HCT116 (cell line): ENCODE measurements around the gene SYNDIG1. TPM values are rescaled to one million over a fixed set of nuclear protein-coding genes. Genes with fewer than 3 reads are reported as not detected.

ENCODE experiments used
- ATAC-seq: fragments of 200-7000 bp; cut with Tn5 transposase; 2 replicates; pipeline ENCODE4 v1.9.1; 2020; ENCODE audit warnings: mild to moderate bottlenecking, moderate library complexity
- BruUV-seq: library from RNA; stranded (reverse); fragments of 400-500 nt; replicated peaks from 2 replicates; lab custom pipeline; 2021; lab: Mats Ljungman, UMichigan
- CTCF ChIA-PET: fragments of 300-600 bp; sonication (Branson Sonifier 250); formaldehyde crosslinking; loops from one replicate; lab custom pipeline; 2021; ENCODE audit warnings: antibody characterized with exemption; lab: Charles Lee
- POLR2A ChIA-PET: fragments of 300-600, 350-600 bp; sonication (Branson Sonifier 250); formaldehyde crosslinking; loops from one replicate; lab custom pipeline; 2021; ENCODE audit warnings: antibody characterized with exemption; lab: Charles Lee
- RAD21 ChIA-PET, 2 experiments: fragments of 300-600 bp; sonication (Branson Sonifier 250); formaldehyde crosslinking; loops; one replicate each; lab custom pipeline; 2023; ENCODE audit warnings: low total read pairs in 2 of 2; ENCODE audit not compliant: uncharacterized antibody in 2 of 2, unreplicated experiment in 2 of 2, low non-redundant PET in 1 of 2; lab: Charles Lee
- DNase-seq: peaks from one replicate; pipeline ENCODE4 v3.0.0-alpha.2; 2010; ENCODE audit warnings: low read depth, low spot score
- H2AFZ ChIP-seq: fragments of 200-600 bp; shearing (Covaris generic), sonication (generic); 2 replicates; pipeline ENCODE4 v1.6.1; 2017; ENCODE audit warnings: low read depth, mixed run types, mixed read lengths, antibody characterized with exemption, low read length; ENCODE audit not compliant: poor library complexity, severe bottlenecking
- H3K27ac ChIP-seq: 2 replicates; pipeline ENCODE4 v1.5.1; 2012; ENCODE audit warnings: low read depth, low read length
- H3K27me3 ChIP-seq: fragments of 200-600 bp; sonication (generic); 2 replicates; pipeline ENCODE4 v1.6.1; 2016; ENCODE audit warnings: mixed run types, low read length, mixed read lengths; ENCODE audit not compliant: insufficient read depth
- H3K36me3 ChIP-seq, 2 experiments: fragments of 200-500 bp in 1 of 2; fragments of 200-600 bp in 1 of 2; sonication (Bioruptor generic) in 1 of 2; sonication (generic) in 1 of 2; 2 replicates each; pipeline versions ENCODE4 v1.5.1 to v1.6.1; 2014 to 2016; ENCODE audit warnings: low read length in 2 of 2, inconsistent platforms in 1 of 2, mixed read lengths in 1 of 2, mixed run types in 1 of 2; ENCODE audit not compliant: insufficient read depth in 2 of 2, control insufficient read depth in 1 of 2
- H3K4me1 ChIP-seq, 2 experiments: fragments of 200-600 bp in 1 of 2; sonication (generic) in 1 of 2; 2 replicates each; pipeline versions ENCODE4 v1.5.1 to v1.6.1; 2012 to 2017; ENCODE audit warnings: low read length in 2 of 2, inconsistent platforms in 1 of 2, mild to moderate bottlenecking in 1 of 2, mixed read lengths in 1 of 2, mixed run types in 1 of 2, moderate library complexity in 1 of 2; ENCODE audit not compliant: insufficient read depth in 2 of 2, control insufficient read depth in 1 of 2
- H3K4me2 ChIP-seq: fragments of 200-600 bp; sonication (generic); 2 replicates; pipeline ENCODE4 v1.6.1; 2017; ENCODE audit warnings: mixed run types, low read length, mixed read lengths
- H3K4me3 ChIP-seq, 2 experiments: fragments of 200-600 bp in 1 of 2; sonication (generic) in 1 of 2; replicated peaks in 1 of 2; 2 replicates each; pipeline ENCODE4 v1.5.1; 2011 to 2016; ENCODE audit warnings: low read length in 2 of 2, control low read depth in 1 of 2, low read depth in 1 of 2, mild to moderate bottlenecking in 1 of 2, mixed read lengths in 1 of 2, mixed run types in 1 of 2
- H3K79me2 ChIP-seq: fragments of 200-600 bp; sonication (generic); 2 replicates; pipeline ENCODE4 v1.6.1; 2017; ENCODE audit warnings: mild to moderate bottlenecking, mixed run types, low read length, moderate library complexity, mixed read lengths; ENCODE audit not compliant: insufficient read depth
- H3K9ac ChIP-seq: fragments of 200-600 bp; sonication (generic); 2 replicates; pipeline ENCODE4 v1.6.1; 2016; ENCODE audit warnings: low read length, mixed read lengths
- H3K9me2 ChIP-seq: fragments of 200-600 bp; sonication (generic), shearing (Covaris generic); 2 replicates; pipeline ENCODE4 v1.6.1; 2017; ENCODE audit warnings: mixed run types, mild to moderate bottlenecking, moderate library complexity; ENCODE audit not compliant: insufficient read depth
- H3K9me3 ChIP-seq, 2 experiments: fragments of 200-500 bp in 1 of 2; fragments of 200-600 bp in 1 of 2; sonication (Bioruptor generic) in 1 of 2; sonication (generic) in 1 of 2; 2 replicates each; pipeline ENCODE4 v1.6.1; 2014 to 2017; ENCODE audit warnings: low read length in 2 of 2, mixed read lengths in 2 of 2, inconsistent platforms in 1 of 2, low read depth in 1 of 2, mild to moderate bottlenecking in 1 of 2, mixed run types in 1 of 2, moderate library complexity in 1 of 2; ENCODE audit not compliant: control insufficient read depth in 1 of 2, insufficient read depth in 1 of 2
- H4K20me1 ChIP-seq: fragments of 200-600 bp; sonication (generic), shearing (Covaris generic); 2 replicates; pipeline ENCODE4 v1.6.1; 2017; ENCODE audit warnings: mixed run types, mild to moderate bottlenecking, moderate library complexity; ENCODE audit not compliant: insufficient read depth
- CEBPB ChIP-seq: IDR thresholded peaks from 2 replicates; pipeline ENCODE4 v1.6.1; 2012; ENCODE audit warnings: low read depth
- EGR1 ChIP-seq: IDR thresholded peaks from 2 replicates; pipeline ENCODE4 v1.6.1; 2012; ENCODE audit warnings: low read depth
- EZH2phosphoT487 ChIP-seq: fragments of 200-600 bp; IDR thresholded peaks from 2 replicates; pipeline ENCODE4 v1.6.1; 2018; ENCODE audit warnings: antibody characterized with exemption, borderline replicate concordance
- FOSL1 ChIP-seq: IDR thresholded peaks from 2 replicates; pipeline ENCODE4 v1.6.1; 2012; ENCODE audit warnings: low read depth
- POLR2A ChIP-seq: IDR thresholded peaks from 2 replicates; pipeline ENCODE4 v1.7.0; 2011; ENCODE audit warnings: borderline replicate concordance; ENCODE audit not compliant: insufficient read depth, insufficient read length; ENCODE audit errors: extremely low read depth
- POLR2AphosphoS5 ChIP-seq: IDR thresholded peaks from 2 replicates; pipeline ENCODE4 v1.6.1; 2011; ENCODE audit warnings: mild to moderate bottlenecking, low read depth, low read length, moderate library complexity
- RAD21 ChIP-seq: IDR thresholded peaks from 2 replicates; pipeline ENCODE4 v1.6.1; 2012; ENCODE audit warnings: low read depth, mild to moderate bottlenecking
- SIN3A ChIP-seq: IDR thresholded peaks from 2 replicates; pipeline ENCODE4 v1.6.1; 2012; ENCODE audit warnings: low read depth
- SRF ChIP-seq: IDR thresholded peaks from 2 replicates; pipeline ENCODE4 v1.6.1; 2012; ENCODE audit warnings: low read depth
- TCF7L2 ChIP-seq: IDR thresholded peaks from 2 replicates; pipeline ENCODE4 v1.7.0; 2011; ENCODE audit warnings: borderline replicate concordance, inconsistent platforms; ENCODE audit not compliant: insufficient read depth, insufficient read length; ENCODE audit errors: extremely low read depth
- YY1 ChIP-seq: IDR thresholded peaks from 2 replicates; pipeline ENCODE4 v1.6.1; 2011; ENCODE audit warnings: low read length, low read depth, moderate library complexity, mild to moderate bottlenecking; ENCODE audit not compliant: insufficient replicate concordance; ENCODE audit errors: extremely low read depth
- ZFX ChIP-seq: fragments of 450-650 bp; IDR thresholded peaks from 2 replicates; pipeline ENCODE4 v1.6.1; 2017
- intact Hi-C: fragments of 100-400 bp; cut with micrococcal nuclease; formaldehyde crosslinking; loops from 2 replicates; pipeline ENCODE4 v1.10.0; 2022
- total RNA-seq: library from RNA; stranded (reverse); gene quantifications from one replicate; pipeline ENCODE4 v1.2.1, GENCODE V29; 2021; ENCODE audit not compliant: unreplicated experiment
- TF ChIP-seq, protein P1 (sequence below): IDR thresholded peaks from 2 replicates; pipeline ENCODE4 v1.6.1; 2012
- TF ChIP-seq, protein P2 (sequence below): IDR thresholded peaks from 2 replicates; pipeline ENCODE4 v1.6.1; 2012
- TF ChIP-seq, protein P3 (sequence below): IDR thresholded peaks from 2 replicates; pipeline ENCODE4 v1.6.1; 2012; ENCODE audit warnings: low read depth
- TF ChIP-seq, protein P4 (sequence below): IDR thresholded peaks from 2 replicates; pipeline ENCODE4 v1.6.1; 2011; ENCODE audit warnings: mild to moderate bottlenecking, low read length, moderate library complexity; ENCODE audit not compliant: insufficient replicate concordance; ENCODE audit errors: extremely low read depth

The SYNDIG1 gene
- total RNA-seq, 1 experiment from 2014 or later: not detected

DNA sequence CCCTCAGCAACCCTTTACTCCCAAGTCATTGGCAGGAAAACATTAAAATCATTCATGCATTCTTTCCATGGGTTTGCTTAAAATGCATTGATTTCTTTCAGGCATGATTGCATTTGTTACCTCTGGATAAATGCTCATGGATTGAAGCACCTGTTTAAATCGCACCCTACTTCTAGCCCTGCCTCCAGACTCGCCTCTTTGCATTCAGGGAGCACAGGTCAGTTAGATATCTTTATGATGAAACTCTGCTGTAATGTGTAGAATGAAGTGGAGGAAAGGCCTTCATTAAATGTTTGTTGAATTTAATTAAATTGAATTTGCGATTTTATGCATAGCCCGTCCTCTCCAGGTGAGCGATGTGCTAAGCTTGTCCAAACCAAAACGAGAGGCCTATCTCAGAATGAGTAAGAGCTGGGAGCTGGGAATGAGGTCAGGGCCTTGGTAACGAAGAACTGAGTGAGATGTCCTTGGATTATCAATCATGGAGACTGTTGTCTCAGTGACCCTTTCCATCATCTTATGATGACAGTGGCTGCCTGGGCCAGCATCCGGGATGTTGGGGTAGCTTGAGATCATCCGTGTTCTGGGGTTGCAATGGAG lies 210.1 kb downstream of the SYNDIG1 start:
- H3K4me1 ChIP-seq: no peaks in the 10 kb centered on the region
- ATAC-seq (no peak), DNase-seq (no peak)
- H3K4me2 ChIP-seq: no peak overlapping the region
- no peaks in the 10 kb centered on the region for H3K79me2 ChIP-seq
- no peaks in the 10 kb centered on the region for H3K27me3 ChIP-seq
- no peaks in the 10 kb centered on the region for H4K20me1 ChIP-seq
- ChIA-PET POLR2A (no interaction called here), CTCF (no interaction called here), RAD21 (no interaction called here)
- H3K9me2 ChIP-seq: no peaks in the 10 kb centered on the region
- H3K27ac ChIP-seq: no peak overlapping the region
- no TSS peak for BruUV-seq
- no peak overlapping the region for H3K4me3 ChIP-seq
- no peak overlapping the region for H3K9ac ChIP-seq
- H3K9me3 ChIP-seq: no peaks in the 10 kb centered on the region
- H3K36me3 ChIP-seq: no peaks in the 10 kb centered on the region
- H2AFZ ChIP-seq: no peak overlapping the region
- intact Hi-C loops: no loop called here
- TF ChIP-seq EGR1 (no peak), EZH2phosphoT487 (no peak), RAD21 (no peak), SRF (no peak), ZFX (no peak), CEBPB (no peak), FOSL1 (no peak), TCF7L2 (no peak), YY1 (no peak), SIN3A (no peak), POLR2A (no peak), POLR2AphosphoS5 (no peak)
- TF ChIP-seq, protein P1, sequence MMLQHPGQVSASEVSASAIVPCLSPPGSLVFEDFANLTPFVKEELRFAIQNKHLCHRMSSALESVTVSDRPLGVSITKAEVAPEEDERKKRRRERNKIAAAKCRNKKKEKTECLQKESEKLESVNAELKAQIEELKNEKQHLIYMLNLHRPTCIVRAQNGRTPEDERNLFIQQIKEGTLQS: no peak
- TF ChIP-seq, protein P2, sequence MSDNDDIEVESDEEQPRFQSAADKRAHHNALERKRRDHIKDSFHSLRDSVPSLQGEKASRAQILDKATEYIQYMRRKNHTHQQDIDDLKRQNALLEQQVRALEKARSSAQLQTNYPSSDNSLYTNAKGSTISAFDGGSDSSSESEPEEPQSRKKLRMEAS: no peak
- TF ChIP-seq, protein P3, sequence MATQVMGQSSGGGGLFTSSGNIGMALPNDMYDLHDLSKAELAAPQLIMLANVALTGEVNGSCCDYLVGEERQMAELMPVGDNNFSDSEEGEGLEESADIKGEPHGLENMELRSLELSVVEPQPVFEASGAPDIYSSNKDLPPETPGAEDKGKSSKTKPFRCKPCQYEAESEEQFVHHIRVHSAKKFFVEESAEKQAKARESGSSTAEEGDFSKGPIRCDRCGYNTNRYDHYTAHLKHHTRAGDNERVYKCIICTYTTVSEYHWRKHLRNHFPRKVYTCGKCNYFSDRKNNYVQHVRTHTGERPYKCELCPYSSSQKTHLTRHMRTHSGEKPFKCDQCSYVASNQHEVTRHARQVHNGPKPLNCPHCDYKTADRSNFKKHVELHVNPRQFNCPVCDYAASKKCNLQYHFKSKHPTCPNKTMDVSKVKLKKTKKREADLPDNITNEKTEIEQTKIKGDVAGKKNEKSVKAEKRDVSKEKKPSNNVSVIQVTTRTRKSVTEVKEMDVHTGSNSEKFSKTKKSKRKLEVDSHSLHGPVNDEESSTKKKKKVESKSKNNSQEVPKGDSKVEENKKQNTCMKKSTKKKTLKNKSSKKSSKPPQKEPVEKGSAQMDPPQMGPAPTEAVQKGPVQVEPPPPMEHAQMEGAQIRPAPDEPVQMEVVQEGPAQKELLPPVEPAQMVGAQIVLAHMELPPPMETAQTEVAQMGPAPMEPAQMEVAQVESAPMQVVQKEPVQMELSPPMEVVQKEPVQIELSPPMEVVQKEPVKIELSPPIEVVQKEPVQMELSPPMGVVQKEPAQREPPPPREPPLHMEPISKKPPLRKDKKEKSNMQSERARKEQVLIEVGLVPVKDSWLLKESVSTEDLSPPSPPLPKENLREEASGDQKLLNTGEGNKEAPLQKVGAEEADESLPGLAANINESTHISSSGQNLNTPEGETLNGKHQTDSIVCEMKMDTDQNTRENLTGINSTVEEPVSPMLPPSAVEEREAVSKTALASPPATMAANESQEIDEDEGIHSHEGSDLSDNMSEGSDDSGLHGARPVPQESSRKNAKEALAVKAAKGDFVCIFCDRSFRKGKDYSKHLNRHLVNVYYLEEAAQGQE: no peak
- TF ChIP-seq, protein P4, sequence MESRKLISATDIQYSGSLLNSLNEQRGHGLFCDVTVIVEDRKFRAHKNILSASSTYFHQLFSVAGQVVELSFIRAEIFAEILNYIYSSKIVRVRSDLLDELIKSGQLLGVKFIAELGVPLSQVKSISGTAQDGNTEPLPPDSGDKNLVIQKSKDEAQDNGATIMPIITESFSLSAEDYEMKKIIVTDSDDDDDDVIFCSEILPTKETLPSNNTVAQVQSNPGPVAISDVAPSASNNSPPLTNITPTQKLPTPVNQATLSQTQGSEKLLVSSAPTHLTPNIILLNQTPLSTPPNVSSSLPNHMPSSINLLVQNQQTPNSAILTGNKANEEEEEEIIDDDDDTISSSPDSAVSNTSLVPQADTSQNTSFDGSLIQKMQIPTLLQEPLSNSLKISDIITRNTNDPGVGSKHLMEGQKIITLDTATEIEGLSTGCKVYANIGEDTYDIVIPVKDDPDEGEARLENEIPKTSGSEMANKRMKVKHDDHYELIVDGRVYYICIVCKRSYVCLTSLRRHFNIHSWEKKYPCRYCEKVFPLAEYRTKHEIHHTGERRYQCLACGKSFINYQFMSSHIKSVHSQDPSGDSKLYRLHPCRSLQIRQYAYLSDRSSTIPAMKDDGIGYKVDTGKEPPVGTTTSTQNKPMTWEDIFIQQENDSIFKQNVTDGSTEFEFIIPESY: no peak
